HG02885 (cell line): ENCODE data around the gene RASGEF1C.

ENCODE experiments used
- ATAC-seq: cut with Tn5 transposase; IDR thresholded peaks from one replicate; pipeline ENCODE4 v1.9.1; 2021; ENCODE audit warnings: mild to moderate bottlenecking; ENCODE audit not compliant: unreplicated experiment, poor library complexity

RASGEF1C gene

GRCh38 chr5:180111273-180112002 lies 97.6 kb downstream of the RASGEF1C start:
- no peak for ATAC-seq

- ATAC-seq: no peak
These were observed 99.1 kb downstream of the RASGEF1C start for GRCh38 chr5:180109920-180110319.

- no peak for ATAC-seq
These were observed 102.0 kb downstream of the RASGEF1C start for GRCh38 chr5:180107005-180107404.

GRCh38 chr5:180105827-180106312 lies 103.1 kb downstream of the RASGEF1C start:
- no peak for ATAC-seq

GRCh38 chr5:180104168-180104530 lies 104.9 kb downstream of the RASGEF1C start:
- no peak for ATAC-seq

GRCh38 chr5:180103487-180104167 lies 105.4 kb downstream of the RASGEF1C start:
- no peak for ATAC-seq

- ATAC-seq: no peak
These were observed 106.4 kb downstream of the RASGEF1C start for GRCh38 chr5:180102636-180103035.

GRCh38 chr5:180101451-180102105 lies 107.4 kb downstream of the RASGEF1C start:
- ATAC-seq: no peak

- ATAC-seq: no peak
These were observed 108.2 kb downstream of the RASGEF1C start for GRCh38 chr5:180100621-180101450.

- ATAC-seq: no peak
These were observed 109.0 kb downstream of the RASGEF1C start for GRCh38 chr5:180099733-180100611.

GRCh38 chr5:180098991-180099732 lies 109.8 kb downstream of the RASGEF1C start:
- no peak for ATAC-seq

GRCh38 chr5:180098526-180098925 lies 110.5 kb downstream of the RASGEF1C start:
- no peak for ATAC-seq

GRCh38 chr5:180097926-180098325 lies 111.1 kb downstream of the RASGEF1C start:
- ATAC-seq: no peak

GRCh38 chr5:180097163-180097894 lies 111.7 kb downstream of the RASGEF1C start:
- no peak for ATAC-seq

- no peak for ATAC-seq
These were observed 112.4 kb downstream of the RASGEF1C start for GRCh38 chr5:180096616-180097015.

GRCh38 chr5:180095545-180095944 lies 113.5 kb downstream of the RASGEF1C start:
- no peak for ATAC-seq

GRCh38 chr5:180093651-180094382 lies 115.2 kb downstream of the RASGEF1C start:
- ATAC-seq: no peak
